GM21528 (cell line): ENCODE data around the gene RPS3.

Source experiments
- ATAC-seq: cut with Tn5 transposase; IDR thresholded peaks from one replicate; pipeline ENCODE4 v1.9.1; 2021; ENCODE audit warnings: mild to moderate bottlenecking, moderate library complexity; ENCODE audit not compliant: unreplicated experiment, low FRiP score

Gene RPS3

DNA sequence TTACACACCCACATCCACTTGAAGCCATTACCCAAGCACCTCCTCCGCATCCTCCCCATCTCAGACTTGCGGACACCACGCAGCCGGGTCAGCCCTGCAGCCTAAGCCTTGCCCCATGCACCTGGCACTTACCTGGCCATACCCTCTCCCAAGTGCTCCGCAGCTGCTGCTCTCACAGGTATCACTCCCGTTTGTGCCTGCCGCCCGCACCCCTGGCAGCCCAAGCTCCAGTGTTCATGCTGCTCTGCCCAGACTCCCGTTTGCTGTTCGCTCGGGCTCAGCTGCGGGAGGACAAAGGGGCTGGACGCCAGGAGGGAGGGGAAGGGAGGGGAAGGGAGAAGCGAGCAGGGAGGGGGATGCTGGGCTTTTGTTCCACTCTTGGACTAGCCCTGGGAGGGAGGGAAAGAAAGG, 33.6 kb downstream of the RPS3 start, which contains the start of gene KLHL35:
Gene KLHL35 (minus strand): TSS at position 293 of the 411 bp plus-strand sequence. CDS start 2,574 bp downstream, outside the sequence.
- no peak for ATAC-seq

- ATAC-seq, result no peak
Observed at GRCh38 chr11:75433443-75433842, 34.1 kb downstream of the RPS3 start.

GRCh38 chr11:75434051-75434450, 34.7 kb downstream of the RPS3 start:
- no peak for ATAC-seq

GRCh38 chr11:75434886-75435570, 35.7 kb downstream of the RPS3 start:
- ATAC-seq, result no peak

DNA sequence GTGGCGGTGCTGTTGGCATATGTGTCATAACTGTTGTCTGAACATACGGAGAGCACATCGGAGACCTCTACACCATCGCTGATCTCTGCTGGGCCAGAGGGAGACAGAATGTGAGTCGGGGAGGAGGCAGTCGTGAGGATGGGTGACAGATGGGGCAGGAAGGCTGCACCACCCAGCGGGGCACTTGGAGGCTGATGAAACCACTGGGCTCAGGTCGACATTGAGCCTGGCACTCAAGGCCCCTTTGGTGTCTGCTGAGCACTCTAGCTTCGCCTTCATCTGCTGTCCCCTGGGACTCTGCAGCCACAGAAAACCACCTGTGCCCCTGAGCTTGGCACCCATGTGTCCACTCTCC, 36.2 kb downstream of the RPS3 start:
- ATAC-seq, result no peak

- ATAC-seq, result no peak
Observed at GRCh38 chr11:75436806-75437205, 37.5 kb downstream of the RPS3 start.

GRCh38 chr11:75437966-75438659, 38.8 kb downstream of the RPS3 start:
- no peak for ATAC-seq

GRCh38 chr11:75439026-75439425, 39.7 kb downstream of the RPS3 start:
- no peak for ATAC-seq

DNA sequence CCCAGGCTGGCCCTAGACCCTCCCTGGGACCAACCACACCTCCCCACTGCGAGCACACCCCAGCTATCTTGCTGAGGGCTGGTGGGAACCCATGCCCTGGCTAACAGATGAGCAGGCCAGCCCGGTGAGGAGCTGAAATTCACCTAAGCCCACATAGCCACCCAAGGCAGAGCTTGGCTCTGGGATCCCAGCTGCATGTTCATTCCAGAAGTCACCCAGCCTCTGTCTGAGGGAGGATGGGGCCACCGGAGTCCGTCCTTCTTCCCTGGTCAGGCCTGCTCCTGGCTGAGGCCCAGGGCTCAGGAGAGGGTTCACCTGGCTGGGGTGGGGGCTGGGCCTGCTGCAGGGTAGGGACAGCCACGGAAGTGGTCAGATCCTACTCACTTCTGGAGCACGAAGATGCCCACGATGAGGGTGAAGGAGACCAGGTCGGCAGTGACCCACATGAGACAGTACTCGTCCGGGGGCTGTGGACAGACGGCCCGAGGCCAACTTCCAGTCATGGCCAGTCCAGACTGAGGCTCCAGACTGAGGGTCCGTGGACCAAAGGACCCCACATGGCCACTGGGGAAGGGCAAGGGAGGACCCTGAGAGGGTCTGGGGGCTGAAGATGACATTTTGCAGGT, 40.3 kb downstream of the RPS3 start:
- no peak for ATAC-seq

- no peak for ATAC-seq
Observed at GRCh38 chr11:75440960-75441803, 41.9 kb downstream of the RPS3 start.

DNA sequence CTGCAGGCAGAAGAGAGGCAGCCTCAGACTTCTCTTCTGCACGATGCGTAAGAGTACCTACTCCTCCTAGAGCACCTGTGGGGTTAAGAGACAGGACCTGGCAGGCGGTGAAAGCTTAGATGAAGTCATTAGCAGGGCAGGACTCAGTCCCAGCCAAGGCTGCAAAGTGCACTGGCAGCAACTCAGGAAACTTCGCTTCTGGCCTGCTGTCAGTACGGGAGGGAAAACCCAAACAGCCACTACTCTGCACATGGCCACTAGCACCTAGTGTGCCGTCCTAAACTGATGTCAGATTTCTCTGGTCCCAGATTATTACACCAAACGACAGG, 42.5 kb downstream of the RPS3 start:
- ATAC-seq, result no peak

GRCh38 chr11:75442161-75442885, 43.0 kb downstream of the RPS3 start:
- ATAC-seq, result no peak

DNA sequence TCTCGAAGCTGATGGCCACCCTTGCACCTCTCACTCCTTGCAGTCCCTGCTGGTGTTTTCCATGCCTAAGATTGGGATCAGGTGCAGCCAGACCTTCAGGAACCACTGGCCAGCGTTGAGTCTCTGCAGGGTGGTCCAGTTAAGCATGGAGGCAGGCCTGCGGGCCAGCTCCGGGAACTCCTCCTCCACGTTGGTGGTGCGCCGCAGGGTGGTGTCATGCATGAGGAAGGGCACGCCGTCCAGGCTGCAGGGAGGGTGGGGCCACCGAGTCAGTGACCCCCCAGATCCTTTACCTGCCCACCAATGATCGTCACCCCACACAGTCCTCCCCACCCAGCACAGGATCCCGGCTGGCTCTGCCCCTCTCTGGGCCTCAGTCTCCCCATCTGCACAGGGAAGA, 43.7 kb downstream of the RPS3 start:
- ATAC-seq, result no peak

GRCh38 chr11:75445315-75445953, 46.1 kb downstream of the RPS3 start:
- no peak for ATAC-seq

DNA sequence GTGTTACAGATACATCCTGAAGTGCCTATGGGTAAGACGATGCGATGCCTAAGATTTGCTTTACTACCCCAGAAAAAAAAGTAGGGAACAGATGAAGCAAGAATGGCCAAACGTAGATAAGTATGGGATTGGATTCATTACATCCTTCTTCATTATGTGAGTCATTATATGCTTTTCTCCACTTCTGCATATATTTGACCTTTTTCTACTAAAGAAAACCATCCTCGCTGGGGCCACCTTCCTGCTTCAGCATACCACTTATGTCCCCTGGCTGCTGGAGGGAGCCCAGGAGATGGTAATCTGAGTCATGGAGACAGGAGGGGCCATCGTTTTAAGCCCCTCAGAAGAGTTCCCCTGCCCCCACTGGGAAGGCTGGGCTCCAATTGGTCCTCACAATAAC, 48.1 kb downstream of the RPS3 start:
- ATAC-seq, result no peak

DNA sequence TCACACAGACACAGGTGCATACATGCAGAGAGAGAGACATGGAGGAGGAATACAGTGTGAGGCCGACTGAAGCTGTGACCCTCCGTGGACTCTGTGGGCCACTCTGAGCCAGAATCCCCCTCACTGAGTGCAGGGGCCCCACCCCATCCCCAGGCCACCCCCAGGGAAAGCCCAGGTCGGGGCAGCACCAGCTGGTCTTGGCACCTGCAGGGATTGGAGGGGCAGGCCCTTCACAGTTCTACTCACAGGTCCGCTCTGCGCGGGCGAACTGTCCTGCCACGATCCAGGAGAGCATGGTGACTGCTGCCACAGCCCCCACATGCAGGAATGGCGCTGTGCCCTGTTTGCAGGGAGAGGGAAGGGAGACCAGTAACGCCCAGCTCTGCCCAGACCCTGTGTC, 50.0 kb downstream of the RPS3 start:
- ATAC-seq, result no peak

GRCh38 chr11:75449776-75450175, 50.5 kb downstream of the RPS3 start:
- no peak for ATAC-seq

DNA sequence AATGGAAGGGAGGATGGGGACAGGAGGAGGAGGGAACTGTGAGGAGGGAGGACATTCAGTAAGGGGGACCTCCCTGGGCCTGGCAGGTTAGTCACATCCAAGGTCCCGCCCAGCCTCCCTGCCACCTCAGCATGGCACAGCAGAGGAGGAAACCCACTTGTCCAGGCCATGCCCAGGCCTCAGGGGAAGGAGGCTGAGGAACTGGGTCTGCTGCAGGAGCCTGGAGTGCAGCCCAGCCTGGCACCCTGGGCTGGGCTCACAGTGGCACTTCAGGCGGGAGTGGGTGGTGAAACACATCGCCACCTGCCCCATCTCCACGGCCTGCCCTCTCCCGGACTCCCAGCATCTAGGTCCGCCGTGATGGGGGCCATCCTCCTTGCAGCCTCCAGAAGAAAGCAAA, 50.9 kb downstream of the RPS3 start:
- no peak for ATAC-seq

DNA sequence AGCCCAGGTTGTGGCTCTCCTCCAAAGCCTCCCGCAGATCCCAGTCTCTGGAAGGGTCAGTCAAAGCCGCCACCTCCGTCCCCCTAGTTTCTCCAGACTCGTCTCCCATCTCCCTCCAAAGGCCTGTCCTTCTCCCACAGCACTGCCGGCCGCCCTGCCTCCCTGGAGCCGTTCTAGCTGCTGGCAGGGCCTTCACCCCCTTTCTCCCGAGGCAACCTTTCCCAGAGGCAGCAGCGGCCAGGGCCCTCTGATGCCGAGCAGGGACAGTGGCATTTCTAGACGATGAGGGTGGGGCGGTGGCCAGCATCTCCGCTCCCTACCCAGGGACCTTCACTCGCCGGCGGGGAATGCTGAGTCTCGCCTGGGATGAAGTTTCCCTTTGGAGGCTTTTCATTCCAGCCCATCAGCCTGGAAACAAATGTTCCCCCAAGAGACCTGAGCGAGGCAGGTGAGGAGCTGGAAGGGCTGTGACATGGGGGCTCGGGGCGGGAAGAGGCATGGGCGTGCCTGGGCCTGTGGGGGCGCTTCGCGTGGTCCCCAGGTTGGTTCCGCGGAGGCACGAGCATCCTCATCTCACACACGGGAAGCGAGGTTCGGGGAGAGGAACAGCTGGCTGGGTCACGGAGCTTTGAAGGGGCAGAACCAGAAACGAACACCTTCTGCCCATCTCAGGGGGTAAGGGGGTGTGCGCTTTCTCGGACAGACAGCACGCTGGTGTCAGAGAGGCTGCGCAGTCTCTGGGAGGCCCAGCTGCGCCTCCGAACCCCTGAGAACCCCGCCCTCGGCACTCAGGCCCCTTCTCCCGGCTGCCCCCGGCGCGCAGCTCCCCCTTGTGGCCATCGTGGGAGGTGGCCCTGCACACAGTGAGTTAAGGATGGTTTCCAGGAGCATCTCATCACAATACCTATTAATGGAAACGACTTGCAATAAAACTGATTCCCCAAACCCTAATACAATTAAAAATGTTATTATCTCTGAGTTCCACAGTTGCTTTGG, 51.8 kb downstream of the RPS3 start:
- no peak for ATAC-seq
